H54 (cell line): ENCODE measurements around the gene MRPS22.

Experiments
- DNase-seq: peaks from one replicate; pipeline ENCODE4 v3.0.0; 2011; ENCODE audit warnings: low spot score, mixed read lengths; ENCODE audit not compliant: insufficient read length
- FAIRE-seq: peaks from 3 replicates; lab custom pipeline; 2011; peaks lifted over from hg19 to GRCh38; lab: Jason Lieb, UNC
- POLR2A ChIP-seq: IDR thresholded peaks from 2 replicates; pipeline ENCODE4 v1.6.1; 2011; ENCODE audit warnings: low read depth, mild to moderate bottlenecking, low read length

MRPS22 gene

DNA sequence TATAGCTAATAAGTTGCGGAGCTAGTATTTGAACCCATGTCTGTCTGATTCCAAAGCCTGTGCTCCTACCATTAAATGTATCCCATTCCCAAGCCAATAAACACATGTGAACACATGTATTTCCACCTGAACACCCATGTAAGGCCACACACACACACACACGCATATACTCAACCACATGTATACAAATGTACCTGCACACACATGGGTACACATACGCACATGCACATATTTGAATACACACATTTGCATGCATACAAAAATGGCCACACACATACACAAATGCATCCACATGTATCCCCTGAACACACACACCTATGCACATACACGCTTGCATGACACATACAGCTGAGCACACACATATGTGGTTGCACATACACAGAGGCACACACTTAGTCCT lies 5.4 kb upstream of the MRPS22 start:
- FAIRE-seq (no peak), DNase-seq (no peak)
- TF ChIP-seq POLR2A, result no peak

DNA sequence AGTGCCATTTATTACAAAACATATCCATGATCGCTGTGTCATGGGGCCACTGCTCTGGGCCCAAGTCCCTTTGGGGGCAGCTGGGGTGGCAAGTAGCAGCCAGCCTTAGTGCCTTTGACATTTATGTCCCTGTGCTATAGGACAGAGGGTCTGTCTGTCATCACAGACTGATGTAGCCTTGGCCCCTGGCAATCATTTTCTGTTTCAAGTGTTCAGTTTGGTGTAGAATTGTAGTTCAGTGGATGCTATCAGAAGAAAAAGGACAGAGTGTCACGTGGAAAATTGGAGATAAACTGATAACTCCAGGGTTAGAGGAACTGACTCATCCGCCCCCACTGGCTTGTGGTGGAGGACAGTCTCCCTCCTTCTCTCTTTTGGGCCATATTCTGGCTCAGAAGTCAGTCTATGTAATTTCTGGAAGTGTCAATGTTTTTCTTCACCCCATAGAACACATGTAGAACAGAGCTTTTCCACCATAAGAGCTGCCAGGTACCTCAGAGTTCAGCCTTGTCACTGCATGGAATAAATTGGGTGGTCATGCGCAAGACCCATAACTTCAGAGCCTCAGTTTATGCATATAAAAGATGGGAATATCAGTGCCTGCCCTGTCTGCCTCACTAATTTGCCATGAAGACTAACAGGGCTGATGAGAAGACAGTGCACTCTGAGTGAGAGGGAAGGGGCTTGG lies 4.5 kb upstream of the MRPS22 start:
- FAIRE-seq (no peak), DNase-seq (no peak)
- TF ChIP-seq POLR2A, result no peak

DNA sequence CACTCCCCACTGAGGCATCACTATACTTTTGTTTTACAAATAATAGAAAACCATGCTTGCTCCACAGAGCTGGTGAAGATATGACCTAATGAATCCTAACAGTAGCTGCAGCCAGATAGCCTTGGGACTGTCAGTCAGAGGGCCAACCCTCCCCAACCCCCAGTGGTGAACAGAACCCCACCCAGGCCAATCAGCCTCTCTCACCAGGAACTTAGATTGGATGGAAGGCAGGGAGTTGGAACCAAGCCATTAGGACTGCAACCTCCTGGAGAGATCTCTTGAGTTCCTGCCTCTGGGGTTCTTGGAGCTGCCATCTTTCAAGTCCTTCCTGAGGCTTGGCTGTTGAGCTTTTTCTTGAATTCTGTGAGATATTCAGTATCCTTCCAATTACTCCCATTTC lies 3.0 kb upstream of the MRPS22 start:
- no peak for TF ChIP-seq POLR2A
- FAIRE-seq (no peak), DNase-seq (no peak)

DNA sequence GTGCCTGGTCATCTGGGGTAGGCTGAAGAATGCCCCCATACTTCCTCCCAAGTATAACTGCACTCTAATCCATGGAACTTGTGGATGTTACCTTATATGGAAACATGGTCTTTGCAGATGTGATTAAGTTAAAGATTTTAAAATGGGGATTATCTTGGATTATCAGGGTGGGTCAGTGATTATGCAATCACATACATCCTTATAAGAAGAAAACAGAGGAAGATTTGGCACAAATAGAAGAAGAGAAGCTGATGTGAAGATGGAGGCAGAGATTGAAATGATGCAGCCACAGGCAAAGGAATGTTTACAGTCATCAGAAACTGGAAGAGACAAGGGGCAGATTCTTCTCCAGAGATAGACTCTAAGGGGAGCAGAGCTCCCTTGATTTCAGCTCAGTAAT lies 1.8 kb upstream of the MRPS22 start:
- no peak for FAIRE-seq
- no peak for TF ChIP-seq POLR2A
- DNase-seq, result no peak

DNA sequence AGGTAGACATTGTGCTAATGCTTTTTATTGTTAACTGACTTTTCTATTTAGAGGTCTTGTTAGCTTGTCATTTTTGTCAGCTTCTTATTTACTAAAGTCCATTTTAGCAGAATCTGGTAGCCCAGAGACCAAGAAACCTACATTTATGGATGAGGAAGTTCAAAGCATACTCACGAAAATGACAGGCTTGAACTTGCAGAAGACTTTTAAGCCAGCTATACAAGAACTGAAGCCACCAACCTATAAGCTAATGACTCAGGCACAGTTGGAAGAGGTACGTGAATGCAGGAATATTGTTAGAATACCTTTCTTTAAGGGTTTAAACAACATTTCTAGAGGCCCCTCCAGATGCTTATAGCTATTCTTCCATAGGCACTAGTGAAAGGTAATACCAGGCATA lies 3.0 kb downstream of the MRPS22 start:
- FAIRE-seq (no peak), DNase-seq (no peak)
- no peak for TF ChIP-seq POLR2A

DNA sequence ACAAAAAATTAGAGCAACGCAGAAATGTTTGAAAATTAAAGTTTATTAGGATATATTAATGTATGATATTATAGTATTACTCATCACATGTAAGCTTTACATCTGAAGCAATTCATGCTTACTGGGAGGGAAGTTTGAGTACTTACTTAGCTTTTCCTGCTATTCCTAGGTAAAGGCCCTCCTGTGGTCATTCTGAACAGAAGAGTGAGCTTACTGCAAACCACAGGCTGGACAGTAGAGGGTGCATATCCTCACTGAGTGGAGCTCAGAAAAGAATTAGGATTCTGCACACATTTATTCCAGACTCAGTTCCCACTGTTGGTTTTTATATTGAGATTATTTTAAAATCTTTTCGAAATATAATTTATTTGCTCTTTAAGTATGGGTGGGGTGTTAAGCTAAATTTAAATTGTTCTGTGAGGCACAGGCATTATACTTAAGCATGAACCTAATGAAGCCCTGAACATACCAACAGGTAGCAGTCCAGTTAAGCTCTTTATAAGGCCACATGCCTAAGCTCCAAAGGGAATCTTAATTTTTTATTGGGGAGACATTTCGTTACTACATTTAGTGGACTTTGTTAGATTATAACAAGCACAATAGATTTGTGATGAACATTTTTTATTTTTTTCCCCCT lies 10.2 kb downstream of the MRPS22 start:
- TF ChIP-seq POLR2A, result no peak
- DNase-seq, result peak; percentile 11
- peak; percentile 94 for FAIRE-seq

DNA sequence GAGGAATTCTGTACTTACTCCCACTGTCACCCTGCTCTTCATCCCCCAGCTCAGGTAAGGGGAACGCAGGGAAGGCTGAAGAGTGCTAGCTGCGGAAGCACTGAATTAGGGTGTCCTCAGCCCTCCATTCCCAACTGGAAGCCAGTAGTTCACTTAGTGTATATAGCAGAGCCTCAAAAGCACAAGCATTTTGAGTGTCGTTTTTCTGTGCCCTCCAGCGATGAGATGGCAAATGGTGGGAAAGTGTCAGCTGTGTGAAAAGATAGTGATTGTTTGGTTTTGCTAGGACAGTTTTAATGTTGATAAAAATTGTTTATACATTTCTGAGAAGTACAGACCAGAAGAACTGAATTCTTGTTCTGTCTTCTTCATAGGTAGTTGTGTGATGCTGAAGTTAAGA lies 10.8 kb downstream of the MRPS22 start:
- TF ChIP-seq POLR2A, result no peak
- DNase-seq, result no peak
- FAIRE-seq, result no peak

- no peak for TF ChIP-seq POLR2A
- FAIRE-seq, result no peak
Observed at GRCh38 chr3:139355476-139355875, 11.7 kb downstream of the MRPS22 start.

GRCh38 chr3:139355891-139356290 lies 12.1 kb downstream of the MRPS22 start:
- DNase-seq (no peak), FAIRE-seq (no peak)
- no peak for TF ChIP-seq POLR2A

More at GRCh38 chr3:139355476-139355875, 11.7 kb downstream of the MRPS22 start:
- DNase-seq, result no peak

GRCh38 chr3:139357899-139358298 lies 14.1 kb downstream of the MRPS22 start:
- FAIRE-seq (peak; percentile 38), DNase-seq (no peak)
- no peak for TF ChIP-seq POLR2A

DNA sequence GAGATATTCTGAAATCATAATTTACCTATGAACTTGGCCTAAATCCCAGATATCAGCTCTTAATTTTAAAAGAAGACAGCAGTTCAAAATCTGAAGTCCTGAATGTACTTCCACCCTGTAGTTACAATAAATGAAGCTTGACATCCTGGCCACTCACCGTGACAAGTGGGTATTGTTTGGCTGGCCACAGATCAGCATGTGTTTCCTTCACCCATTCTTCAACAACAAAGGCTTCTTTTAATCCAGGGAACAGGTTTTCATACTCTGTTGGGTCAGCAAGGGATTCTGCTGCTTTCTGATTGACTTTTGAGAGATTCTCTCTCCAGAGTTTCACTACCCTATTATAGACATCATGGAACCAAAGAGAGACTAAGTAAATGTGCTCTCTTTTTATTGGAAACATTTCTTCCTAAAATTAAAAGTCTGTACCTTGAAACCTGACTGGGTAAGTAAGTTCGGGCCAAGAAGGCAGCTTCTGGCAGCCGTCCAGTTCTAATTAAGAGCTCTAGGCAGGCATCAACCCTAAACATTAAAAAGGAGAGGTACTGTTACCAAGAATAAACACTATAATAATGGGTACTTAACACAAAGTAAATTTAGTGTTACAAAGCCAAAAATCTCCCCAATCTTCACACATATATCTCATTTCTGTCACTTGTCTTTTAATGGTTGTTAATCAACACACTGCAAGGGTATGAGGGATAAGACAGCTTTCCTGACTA lies 15.2 kb downstream of the MRPS22 start:
- FAIRE-seq, result no peak
- no peak for DNase-seq

DNA sequence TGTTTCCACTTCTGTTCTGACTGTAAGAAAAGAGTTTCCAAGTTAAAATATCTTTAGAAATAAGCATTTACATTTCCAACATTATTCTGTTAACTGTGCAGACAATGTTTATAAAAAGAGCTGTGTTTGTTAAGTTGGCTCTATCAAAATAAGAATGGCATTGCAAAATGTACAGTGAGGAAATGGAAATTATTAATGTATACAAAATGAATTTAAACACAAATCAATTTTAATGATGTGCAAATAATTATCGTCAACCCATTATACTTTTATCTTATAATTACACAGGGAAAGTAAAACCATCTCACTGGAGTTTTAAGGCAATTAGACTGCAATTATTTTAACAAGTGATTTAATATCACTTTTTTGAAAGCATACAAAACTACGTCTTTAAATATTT lies 17.5 kb downstream of the MRPS22 start:
- FAIRE-seq, result no peak
- no peak for TF ChIP-seq POLR2A
- DNase-seq, result no peak

More for the DNA sequence above, 15.2 kb downstream of the MRPS22 start:
- TF ChIP-seq POLR2A, result no peak

- FAIRE-seq, result no peak
- DNase-seq, result no peak
- no peak for TF ChIP-seq POLR2A
Observed at GRCh38 chr3:139364549-139364948, 20.7 kb downstream of the MRPS22 start.

- FAIRE-seq (no peak), DNase-seq (no peak)
- no peak for TF ChIP-seq POLR2A
Observed at GRCh38 chr3:139374099-139374498, 30.3 kb downstream of the MRPS22 start.

- no peak for FAIRE-seq
- no peak for TF ChIP-seq POLR2A
- DNase-seq, result no peak
Observed at GRCh38 chr3:139377378-139377777, 33.6 kb downstream of the MRPS22 start.
